ENCODE data around the gene TPP1.

Gene TPP1

DNA sequence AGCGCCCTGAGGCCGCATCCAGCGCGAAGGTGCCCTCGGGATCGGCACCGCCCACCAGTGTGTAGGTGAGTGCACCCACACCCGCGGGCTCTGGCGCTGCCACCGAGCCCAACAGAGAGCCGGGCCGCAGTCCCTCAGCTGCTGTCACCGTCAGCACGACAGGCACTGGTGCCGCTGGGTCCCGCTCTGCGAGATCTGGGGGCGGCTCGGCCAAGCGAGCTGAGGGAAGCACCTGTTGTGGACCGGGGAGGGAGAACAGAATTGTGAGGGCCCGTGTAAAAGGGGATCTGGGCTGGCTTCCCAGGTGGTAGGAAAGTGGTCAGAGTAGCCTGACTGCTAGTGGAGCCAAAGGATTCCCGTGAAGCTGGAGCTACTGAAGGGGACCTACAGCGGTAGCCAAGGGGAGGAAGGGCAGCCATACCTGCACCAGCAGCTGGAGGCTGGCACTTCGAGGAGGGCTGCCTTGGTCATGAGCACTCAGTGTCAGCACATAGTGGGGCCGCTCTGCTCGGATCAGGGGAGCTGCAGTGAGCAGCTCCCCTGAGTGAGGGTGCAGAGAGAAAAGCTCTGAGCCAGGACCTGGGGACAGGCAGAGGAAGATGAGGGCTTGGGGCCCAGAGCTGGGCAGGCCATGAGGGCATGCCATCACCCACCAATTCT is 11.5 kb upstream of the TPP1 start:
- Histone ChIP-seq H3K9me3 (no peaks in the 10 kb centered on the region), H3K27me3 (no peaks in the 10 kb centered on the region), H3K4me1 (no peaks in the 10 kb centered on the region), H3K4me3 (ENCODE audit: low read depth, low read length) (no peak overlapping the region), H3K36me3 (no peaks in the 10 kb centered on the region)
- TF ChIP-seq, protein P1, sequence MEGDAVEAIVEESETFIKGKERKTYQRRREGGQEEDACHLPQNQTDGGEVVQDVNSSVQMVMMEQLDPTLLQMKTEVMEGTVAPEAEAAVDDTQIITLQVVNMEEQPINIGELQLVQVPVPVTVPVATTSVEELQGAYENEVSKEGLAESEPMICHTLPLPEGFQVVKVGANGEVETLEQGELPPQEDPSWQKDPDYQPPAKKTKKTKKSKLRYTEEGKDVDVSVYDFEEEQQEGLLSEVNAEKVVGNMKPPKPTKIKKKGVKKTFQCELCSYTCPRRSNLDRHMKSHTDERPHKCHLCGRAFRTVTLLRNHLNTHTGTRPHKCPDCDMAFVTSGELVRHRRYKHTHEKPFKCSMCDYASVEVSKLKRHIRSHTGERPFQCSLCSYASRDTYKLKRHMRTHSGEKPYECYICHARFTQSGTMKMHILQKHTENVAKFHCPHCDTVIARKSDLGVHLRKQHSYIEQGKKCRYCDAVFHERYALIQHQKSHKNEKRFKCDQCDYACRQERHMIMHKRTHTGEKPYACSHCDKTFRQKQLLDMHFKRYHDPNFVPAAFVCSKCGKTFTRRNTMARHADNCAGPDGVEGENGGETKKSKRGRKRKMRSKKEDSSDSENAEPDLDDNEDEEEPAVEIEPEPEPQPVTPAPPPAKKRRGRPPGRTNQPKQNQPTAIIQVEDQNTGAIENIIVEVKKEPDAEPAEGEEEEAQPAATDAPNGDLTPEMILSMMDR (IDR thresholded peaks at IDR 0.05; ENCODE audit: low read depth, low read length), result no peak
- no peak for DNase-seq

DNA sequence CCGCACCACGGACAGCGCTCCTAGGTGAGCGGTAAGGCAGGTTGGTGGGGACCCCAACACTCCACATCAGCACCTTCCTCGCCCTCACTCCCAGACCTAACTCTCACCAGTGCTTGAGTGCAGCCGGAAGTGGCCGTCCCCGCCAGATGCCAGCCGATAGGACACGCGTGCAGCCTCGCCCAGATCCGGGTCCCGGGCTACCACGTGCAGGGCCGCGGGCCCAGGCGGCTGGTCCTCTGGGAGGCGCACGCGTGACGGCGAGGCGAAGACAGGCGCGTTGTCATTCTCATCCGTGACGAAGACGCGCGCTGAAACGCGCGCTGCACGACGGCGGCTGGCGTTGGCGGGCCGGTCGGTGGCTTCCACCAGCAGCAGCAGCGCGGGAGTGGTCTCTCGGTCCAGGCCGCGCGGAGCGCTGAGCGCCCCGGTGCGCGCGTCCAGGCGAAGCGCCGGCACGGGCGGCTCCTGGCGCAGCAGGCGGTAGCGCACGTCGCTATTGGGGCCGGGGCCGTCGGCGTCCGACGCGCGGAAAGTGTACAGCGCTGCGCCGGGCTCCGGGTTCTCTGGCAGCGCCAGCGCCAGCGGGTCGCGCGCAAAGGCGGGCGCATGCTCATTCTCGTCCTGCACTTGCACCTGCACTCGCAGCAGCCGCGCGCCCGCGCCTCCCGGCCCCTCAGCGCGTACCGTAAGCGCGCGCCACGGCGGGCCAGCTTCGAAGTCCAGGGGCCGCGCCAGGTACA is 10.8 kb upstream of the TPP1 start:
- Histone ChIP-seq H3K9me3 (no peaks in the 10 kb centered on the region), H3K4me1 (no peaks in the 10 kb centered on the region), H3K36me3 (no peaks in the 10 kb centered on the region), H3K27me3 (no peaks in the 10 kb centered on the region), H3K4me3 (ENCODE audit: low read depth, low read length) (no peak overlapping the region)
- DNase-seq, result no peak
- TF ChIP-seq, protein P1 (IDR thresholded peaks at IDR 0.05; ENCODE audit: low read depth, low read length), result no peak

DNA sequence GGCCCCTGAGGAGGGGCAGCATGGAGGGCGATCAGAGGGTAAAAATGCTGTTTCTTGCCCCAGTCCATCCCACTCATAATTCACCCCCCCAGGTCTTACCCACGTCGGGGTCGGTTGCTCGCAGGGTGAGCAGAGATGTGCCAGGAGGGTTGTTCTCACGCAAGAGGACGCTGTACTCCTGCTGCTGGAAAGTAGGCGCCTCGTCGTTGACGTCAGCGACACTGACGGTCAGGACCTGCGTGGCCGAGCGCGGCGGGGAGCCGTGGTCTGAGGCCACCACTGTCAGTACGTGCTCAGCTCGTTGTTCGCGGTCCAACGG is 10.3 kb upstream of the TPP1 start:
- H3K4me1 ChIP-seq, result no peaks in the 10 kb centered on the region
- no peaks in the 10 kb centered on the region for H3K9me3 ChIP-seq
- no peaks in the 10 kb centered on the region for H3K27me3 ChIP-seq
- H3K36me3 ChIP-seq, result no peaks in the 10 kb centered on the region
- no peak overlapping the region for H3K4me3 ChIP-seq (ENCODE audit: low read depth, low read length)
- TF ChIP-seq, protein P1 (IDR thresholded peaks at IDR 0.05; ENCODE audit: low read depth, low read length), result no peak
- DNase-seq, result no peak

DNA sequence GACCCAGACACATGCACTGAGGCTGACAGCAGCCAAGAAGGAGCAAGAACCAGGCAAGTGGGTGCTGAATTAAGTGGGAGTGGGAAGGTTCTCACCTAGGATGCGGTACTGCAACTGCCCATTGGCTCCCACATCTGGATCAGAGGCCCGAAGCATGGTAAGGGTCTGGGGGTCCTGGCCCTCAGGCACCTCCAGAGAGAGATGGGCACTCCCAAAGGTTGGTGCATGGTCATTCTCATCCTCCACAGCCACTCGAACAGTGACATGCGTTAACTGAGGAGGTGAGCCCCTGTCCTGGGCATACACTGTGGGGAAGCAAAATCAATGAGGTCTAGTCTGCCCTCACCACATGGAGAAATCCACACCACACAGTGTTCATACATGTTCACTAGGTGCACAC is 9.3 kb upstream of the TPP1 start:
- no peaks in the 10 kb centered on the region for H3K9me3 ChIP-seq
- H3K36me3 ChIP-seq, result no peaks in the 10 kb centered on the region
- no peak overlapping the region for H3K4me3 ChIP-seq (ENCODE audit: low read depth, low read length)
- H3K27me3 ChIP-seq, result no peaks in the 10 kb centered on the region
- no peak for DNase-seq
- no peaks in the 10 kb centered on the region for H3K4me1 ChIP-seq
- TF ChIP-seq, protein P1 (IDR thresholded peaks at IDR 0.05; ENCODE audit: low read depth, low read length), result no peak

DNA sequence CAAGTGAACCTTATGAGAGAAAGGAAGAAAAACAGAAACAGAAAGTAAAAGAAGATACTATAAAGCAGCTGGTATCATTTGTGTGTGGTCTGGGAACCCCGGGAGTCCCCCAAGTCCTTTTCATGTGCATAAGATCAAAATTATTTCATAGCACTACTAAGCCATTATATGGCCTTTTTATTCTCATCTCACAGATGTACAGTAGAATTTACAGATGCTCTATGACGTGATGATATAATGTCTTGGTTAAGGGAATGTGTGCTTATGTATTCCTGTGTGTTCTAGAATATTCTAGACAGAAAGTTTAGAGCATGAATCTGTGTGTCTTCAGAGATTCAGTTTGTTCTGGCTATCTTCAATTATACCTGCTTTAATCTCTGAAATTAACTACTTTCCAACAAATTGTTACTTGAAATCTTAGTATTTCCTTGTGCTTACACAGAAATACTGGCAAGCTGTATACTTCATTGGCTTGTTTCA is 8.6 kb upstream of the TPP1 start:
- TF ChIP-seq, protein P1 (IDR thresholded peaks at IDR 0.05; ENCODE audit: low read depth, low read length), result no peak
- Histone ChIP-seq H3K4me3 (ENCODE audit: low read depth, low read length) (no peak overlapping the region), H3K4me1 (no peaks in the 10 kb centered on the region), H3K27me3 (no peaks in the 10 kb centered on the region), H3K36me3 (no peaks in the 10 kb centered on the region), H3K9me3 (no peaks in the 10 kb centered on the region)
- no peak for DNase-seq

Measured in BE2C (cell line).